C4-2B (cell line): ENCODE results near the gene DLGAP1.

Experiments
- H3K27ac ChIP-seq: fragments of 450-650 bp; 2 replicates; pipeline ENCODE4 v1.5.1; 2017
- CTCF ChIP-seq: fragments of 450-650 bp; conservative IDR thresholded peaks from 2 replicates; pipeline ENCODE4 v1.5.1; 2017; ENCODE audit warnings: mild to moderate bottlenecking
- ZFX ChIP-seq: fragments of 450-650 bp; IDR thresholded peaks from 2 replicates; pipeline ENCODE4 v1.6.1; 2017

DLGAP1 gene

GRCh38 chr18:3660739-3661515, 794.2 kb downstream of the DLGAP1 start:
- H3K27ac ChIP-seq = no peak overlapping the region
- TF ChIP-seq CTCF (no peak), ZFX (no peak)

GRCh38 chr18:3658529-3658928, 796.6 kb downstream of the DLGAP1 start:
- H3K27ac ChIP-seq = no peak overlapping the region
- no peak for TF ChIP-seq ZFX
- no peak for TF ChIP-seq CTCF

- H3K27ac ChIP-seq = no peak overlapping the region
- no peak for TF ChIP-seq ZFX
- TF ChIP-seq CTCF = no peak
Measured at GRCh38 chr18:3655254-3656050, 799.7 kb downstream of the DLGAP1 start.

- no peak for TF ChIP-seq ZFX
- no peak overlapping the region for H3K27ac ChIP-seq
Measured at GRCh38 chr18:3654442-3655253, 800.5 kb downstream of the DLGAP1 start.

- TF ChIP-seq ZFX (no peak), CTCF (no peak)
- H3K27ac ChIP-seq = no peak overlapping the region
Measured at GRCh38 chr18:3653851-3654441, 801.2 kb downstream of the DLGAP1 start.

- TF ChIP-seq ZFX (no peak), CTCF (no peak)
- no peak overlapping the region for H3K27ac ChIP-seq
Measured at GRCh38 chr18:3653263-3653850, 801.8 kb downstream of the DLGAP1 start.
